PFSK-1 (cell line): ENCODE results near the gene GLS.

ENCODE experiments used
- POLR2AphosphoS5 ChIP-seq: IDR thresholded peaks from 2 replicates; pipeline ENCODE4 v1.6.1; 2012; ENCODE audit warnings: low read depth, mild to moderate bottlenecking, control low read depth, low read length, moderate library complexity
- SIN3A ChIP-seq: IDR thresholded peaks from 2 replicates; pipeline ENCODE4 v1.6.1; 2012; ENCODE audit warnings: mild to moderate bottlenecking, low read length, moderate library complexity, borderline replicate concordance; ENCODE audit not compliant: insufficient read depth

- TF ChIP-seq SIN3A (no peak), POLR2AphosphoS5 (no peak)
Measured at GRCh38 chr2:190856985-190857384, 23.6 kb upstream of the GLS start.
